HepG2 (cell line): ENCODE results near the gene PHRF1. TPM values are rescaled to one million over a fixed set of nuclear protein-coding genes. Genes with fewer than 3 reads are reported as not detected.
A peak's percentile ranks its signal among the peaks of the same experiment; 100 is the strongest.

ENCODE experiments used
- ATF5 ChIP-seq: sonication (generic); formaldehyde crosslinking; IDR thresholded peaks from 2 replicates; pipeline ENCODE4 v1.4.0; 2020; ENCODE audit warnings: mild to moderate bottlenecking, low read depth, missing genetic modification reagents
- ATF7-NPFF ChIP-seq: sonication (generic); formaldehyde crosslinking; IDR thresholded peaks from 2 replicates; pipeline ENCODE4 v1.8.1; 2023; ENCODE audit warnings: mild to moderate bottlenecking, low read depth, missing genetic modification reagents, moderate library complexity
- BCLAF1 ChIP-seq: fragments of 450-650 bp; IDR thresholded peaks from 2 replicates; pipeline ENCODE4 v1.6.1; 2017; ENCODE audit warnings: mild to moderate bottlenecking
- CAMTA2 ChIP-seq: sonication (generic); formaldehyde crosslinking; IDR thresholded peaks from 2 replicates; pipeline ENCODE4 v1.4.0; 2020; ENCODE audit warnings: mild to moderate bottlenecking, missing genetic modification reagents, borderline replicate concordance
- ESRRA ChIP-seq: sonication (generic); formaldehyde crosslinking; IDR thresholded peaks from 2 replicates; pipeline ENCODE4 v1.5.1; 2020; ENCODE audit warnings: mild to moderate bottlenecking, low read depth, missing genetic modification reagents
- GPBP1L1 ChIP-seq: sonication (generic); formaldehyde crosslinking; IDR thresholded peaks from 2 replicates; pipeline ENCODE4 v1.5.0; 2020; ENCODE audit warnings: mild to moderate bottlenecking, missing genetic modification reagents
- MED1 ChIP-seq: sonication (generic); formaldehyde crosslinking; IDR thresholded peaks from 2 replicates; pipeline ENCODE4 v1.4.0; 2020; ENCODE audit warnings: missing genetic modification reagents
- NFKBIZ ChIP-seq: IDR thresholded peaks from 2 replicates; pipeline ENCODE4 v1.6.1; 2018; ENCODE audit warnings: missing genetic modification reagents, missing compliant biosample characterization
- PPARG ChIP-seq: conservative IDR thresholded peaks from 2 replicates; pipeline ENCODE4 v1.6.1; 2016; ENCODE audit warnings: missing biosample characterization, missing genetic modification reagents
- TCF12 ChIP-seq, 2 experiments: fragments of 450-650 bp in 1 of 2; sonication (generic) in 1 of 2; formaldehyde crosslinking in 1 of 2; IDR thresholded peaks; 2 replicates each; pipeline versions ENCODE4 v1.6.1 to v1.8.0; 2017 to 2022; ENCODE audit warnings: antibody characterized with exemption in 1 of 2, mild to moderate bottlenecking in 1 of 2, missing genetic modification reagents in 1 of 2, moderate library complexity in 1 of 2
- ZBTB7A ChIP-seq: sonication (generic); formaldehyde crosslinking; IDR thresholded peaks from 2 replicates; pipeline ENCODE4 v1.8.0; 2022; ENCODE audit warnings: mild to moderate bottlenecking, missing genetic modification reagents
- ZBTB8A ChIP-seq: sonication (generic); formaldehyde crosslinking; IDR thresholded peaks from 2 replicates; pipeline ENCODE4 v1.4.0; 2020; ENCODE audit warnings: mild to moderate bottlenecking, low read depth, missing genetic modification reagents, borderline replicate concordance
- ZFP90 ChIP-seq: sonication (generic); formaldehyde crosslinking; IDR thresholded peaks from 2 replicates; pipeline ENCODE4 v1.8.0; 2022; ENCODE audit warnings: missing genetic modification reagents, mild to moderate bottlenecking, inconsistent platforms, borderline replicate concordance
- ZHX2 ChIP-seq, 2 experiments: sonication (generic) in 1 of 2; formaldehyde crosslinking in 1 of 2; IDR thresholded peaks; 2 replicates each; pipeline versions ENCODE4 v1.6.1 to v1.9.0; 2014 to 2022; ENCODE audit warnings: antibody characterized with exemption in 1 of 2, borderline replicate concordance in 1 of 2, inconsistent platforms in 1 of 2, low read depth in 1 of 2, missing genetic modification reagents in 1 of 2
- ZNF17 ChIP-seq: sonication (generic); formaldehyde crosslinking; IDR thresholded peaks from 2 replicates; pipeline ENCODE4 v1.5.0; 2020; ENCODE audit warnings: mild to moderate bottlenecking, missing genetic modification reagents
- ZNF33B ChIP-seq: sonication (generic); formaldehyde crosslinking; IDR thresholded peaks from 2 replicates; pipeline ENCODE4 v1.5.1; 2020; ENCODE audit warnings: mild to moderate bottlenecking, missing genetic modification reagents
- ZNF558 ChIP-seq: sonication (generic); formaldehyde crosslinking; IDR thresholded peaks from 2 replicates; pipeline ENCODE4 v1.9.0; 2022; ENCODE audit warnings: mild to moderate bottlenecking, missing genetic modification reagents, borderline replicate concordance
- polyA plus RNA-seq, 8 experiments: library from polyadenylated mRNA; depleted of rRNA in 3 of 8; stranded (reverse) in 7 of 8; unstranded in 1 of 8; fragments of >200 nt; fragmentation: Illumina TruSeq in 4 of 8; extraction: Trizol in 4 of 8; gene quantifications; 2 replicates each; pipeline versions ENCODE4 v1.2.1 to v1.2.3, GENCODE V29; 2011 to 2016; ENCODE audit warnings: low read depth in 4 of 8, missing spikeins in 1 of 8, mixed read lengths in 1 of 8; ENCODE audit not compliant: insufficient read depth in 1 of 8
- total RNA-seq, 5 experiments: library from RNA; depleted of rRNA; stranded (reverse); fragments of >200 nt; fragmentation: Illumina TruSeq; extraction: Trizol; gene quantifications; 2 replicates each; pipeline ENCODE4 v1.2.3, GENCODE V29; 2016; ENCODE audit warnings: low read depth in 1 of 5

PHRF1 gene
- total and polyA plus RNA-seq, 2 of the 13 experiments (the other 11 are each of a cell fraction or from before 2014, with no cell fraction given): 8.2 to 16.7 TPM

- TF ChIP-seq GPBP1L1: no peak
- TF ChIP-seq ATF5: no peak
- no peak for TF ChIP-seq ZBTB7A (CRISPR knock-in tag)
- no peak for TF ChIP-seq BCLAF1
- TF ChIP-seq MED1 (CRISPR knock-in tag): peak; percentile 66; the same call in 1 of the 2 replicates
- TF ChIP-seq ZFP90 (CRISPR knock-in tag): no peak
- no peak for TF ChIP-seq ZNF17 (CRISPR knock-in tag)
- TF ChIP-seq ZNF33B (CRISPR knock-in tag): no peak
- peak; percentile 38; the same call in 1 of the 2 replicates for TF ChIP-seq ZNF558 (CRISPR knock-in tag)
- no peak for TF ChIP-seq CAMTA2 (CRISPR knock-in tag)
- no peak for TF ChIP-seq ZHX2 (IDR thresholded peaks at IDR 0.05; ENCODE audit: low read depth)
- TF ChIP-seq ZHX2 (CRISPR knock-in tag; IDR thresholded peaks at IDR 0.05; ENCODE audit: borderline replicate concordance): no peak
- TF ChIP-seq ESRRA (CRISPR knock-in tag): no peak
- TF ChIP-seq PPARG (CRISPR knock-in tag): no peak
- TF ChIP-seq ATF7-NPFF (CRISPR knock-in tag): peak; percentile 40; the same call in 1 of the 2 replicates
- no peak for TF ChIP-seq NFKBIZ (CRISPR knock-in tag)
- TF ChIP-seq ZBTB8A (CRISPR knock-in tag): no peak
- no peak for TF ChIP-seq TCF12 (IDR thresholded peaks at IDR 0.05)
- TF ChIP-seq TCF12 (CRISPR knock-in tag; IDR thresholded peaks at IDR 0.05): no peak
These were observed 14.9 kb upstream of the PHRF1 start (continued) for GRCh38 chr11:561148-562003.
